Transverse colon (tissue), 3 donors: ENCODE results near the gene PLD4.

Experiments used
- CTCF ChIP-seq, 5 experiments: fragments of 200-600 bp in 3 of 5; fragments of 450-650 bp in 2 of 5; sonication (generic) in 3 of 5; IDR thresholded peaks; 1 replicate in 2 of 5; 2 replicates in 3 of 5; pipeline ENCODE4 v1.5.1; 2016 to 2017; ENCODE audit warnings: antibody characterized with exemption in 5 of 5, inconsistent platforms in 3 of 5, mild to moderate bottlenecking in 2 of 5, moderate library complexity in 1 of 5
- POLR2A ChIP-seq: fragments of 450-650 bp; IDR thresholded peaks from one replicate; pipeline ENCODE4 v1.6.1; 2016; ENCODE audit warnings: antibody characterized with exemption, mild to moderate bottlenecking, moderate library complexity

- no peak for TF ChIP-seq CTCF (IDR thresholded peaks at IDR 0.05)
- no peak for TF ChIP-seq POLR2A
Observed at GRCh38 chr14:104888489-104889374, 35.9 kb upstream of the PLD4 start.
